ENCODE results near the gene TGFBR3. TPM values are rescaled to one million over a fixed set of nuclear protein-coding genes. Genes with fewer than 3 reads are reported as not detected.

Gene TGFBR3
- polyA plus RNA-seq, 12 donors: 23.8 to 64.0 (median 31.6) TPM; not detected in 1

GRCh38 chr1:91828583-91829281 is 57.2 kb downstream of the TGFBR3 start:
- DNase-seq: no peak

DNA sequence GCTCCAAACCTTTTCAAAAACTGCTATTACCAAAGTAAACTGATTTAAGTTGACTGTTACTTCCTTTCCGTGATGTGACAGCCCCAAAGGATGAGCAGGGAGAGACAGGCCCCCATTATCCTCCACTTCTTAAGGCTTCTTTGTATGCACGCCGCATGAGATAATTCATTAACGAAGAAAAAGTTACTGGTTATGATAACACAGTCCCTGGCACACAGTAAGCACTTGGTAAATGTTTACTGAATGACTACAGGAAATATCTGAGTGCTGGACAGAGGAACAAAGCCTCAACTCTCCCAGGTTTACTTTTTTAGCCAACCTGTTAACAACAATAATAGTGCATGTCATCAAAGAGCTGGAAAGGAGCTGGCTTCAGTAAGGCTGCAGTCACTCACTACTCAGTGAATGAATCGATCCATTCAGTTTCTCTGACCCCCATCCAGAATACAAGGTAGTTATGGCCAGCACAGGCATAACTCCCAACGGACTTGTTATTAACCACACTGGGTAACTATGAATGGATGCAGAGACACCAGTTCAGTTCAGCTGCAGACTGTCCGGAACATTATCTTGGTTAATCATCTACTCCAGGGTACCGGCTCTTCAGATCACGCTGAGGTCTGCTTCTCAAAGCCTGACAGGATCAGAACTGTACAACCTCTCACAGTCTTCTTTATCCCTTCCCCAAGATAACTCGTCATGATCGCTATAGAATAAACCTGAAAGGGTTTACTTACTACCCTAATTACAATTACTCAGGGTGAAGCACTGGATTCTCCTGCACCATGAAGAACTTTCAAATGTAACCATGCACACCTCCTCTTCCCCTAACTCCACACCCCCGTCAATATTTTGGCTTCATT is 58.3 kb downstream of the TGFBR3 start:
- no peak for DNase-seq

DNA sequence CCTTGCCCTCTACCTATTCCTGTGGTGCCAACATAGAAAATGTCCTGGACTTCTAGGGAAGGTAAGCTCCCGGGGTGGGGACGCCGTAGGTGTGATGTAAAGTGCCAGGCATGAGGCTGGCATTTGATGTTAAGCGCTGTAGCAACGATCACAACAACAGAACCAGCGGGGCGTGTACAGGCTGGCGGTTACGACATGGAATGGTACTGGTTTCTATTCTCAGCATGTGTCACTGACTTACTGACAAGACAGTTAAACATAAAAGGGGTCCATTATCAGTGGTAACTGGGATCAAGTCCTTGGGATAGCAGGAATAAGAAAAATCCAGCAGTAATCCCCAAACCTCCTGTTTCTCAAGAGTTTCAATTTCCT is 58.9 kb downstream of the TGFBR3 start:
- no peak for DNase-seq

DNA sequence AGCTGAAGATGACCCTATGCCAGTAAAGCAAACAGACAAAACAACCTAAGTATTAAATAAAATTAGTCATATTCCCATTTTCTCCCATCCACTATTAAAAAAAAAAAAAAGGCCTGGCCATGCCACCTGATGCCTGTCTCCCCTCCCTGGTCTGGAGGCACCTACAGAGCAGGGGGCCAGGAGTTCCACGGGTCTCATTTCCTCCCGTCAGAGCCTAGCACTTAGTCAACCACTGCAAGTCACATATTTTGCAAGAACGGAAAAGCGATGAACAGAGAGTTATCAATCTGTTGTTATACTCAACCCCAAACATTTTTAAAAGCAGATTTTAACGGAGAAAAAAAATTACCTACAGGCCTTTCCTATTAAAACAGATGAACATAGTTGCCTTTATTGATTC is 59.3 kb downstream of the TGFBR3 start:
- DNase-seq: no peak

DNA sequence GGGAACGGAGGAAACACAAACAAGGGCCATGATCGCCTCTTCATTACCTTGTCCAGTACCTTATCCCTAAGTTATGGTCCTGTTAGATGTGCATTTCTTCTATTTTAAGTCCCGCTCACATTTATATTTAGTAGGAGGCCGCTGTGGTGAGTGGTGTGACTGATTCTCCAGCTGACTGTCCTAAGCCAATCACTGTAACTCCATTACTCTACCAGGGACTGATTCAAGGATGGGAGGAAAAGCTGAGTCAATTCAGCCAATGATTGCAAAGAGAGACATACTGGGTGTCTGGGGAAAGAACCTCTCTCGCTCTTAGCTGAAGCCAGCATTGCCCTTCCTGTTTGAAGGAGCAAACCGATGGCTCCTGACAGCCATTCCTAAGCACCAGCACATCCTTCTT is 59.7 kb downstream of the TGFBR3 start:
- DNase-seq: no peak

- DNase-seq: no peak
Observed at GRCh38 chr1:91821126-91821868, 64.7 kb downstream of the TGFBR3 start.

GRCh38 chr1:91819038-91819788 is 66.7 kb downstream of the TGFBR3 start:
- DNase-seq: no peak

GRCh38 chr1:91818713-91818975 is 67.3 kb downstream of the TGFBR3 start:
- DNase-seq: no peak

DNA sequence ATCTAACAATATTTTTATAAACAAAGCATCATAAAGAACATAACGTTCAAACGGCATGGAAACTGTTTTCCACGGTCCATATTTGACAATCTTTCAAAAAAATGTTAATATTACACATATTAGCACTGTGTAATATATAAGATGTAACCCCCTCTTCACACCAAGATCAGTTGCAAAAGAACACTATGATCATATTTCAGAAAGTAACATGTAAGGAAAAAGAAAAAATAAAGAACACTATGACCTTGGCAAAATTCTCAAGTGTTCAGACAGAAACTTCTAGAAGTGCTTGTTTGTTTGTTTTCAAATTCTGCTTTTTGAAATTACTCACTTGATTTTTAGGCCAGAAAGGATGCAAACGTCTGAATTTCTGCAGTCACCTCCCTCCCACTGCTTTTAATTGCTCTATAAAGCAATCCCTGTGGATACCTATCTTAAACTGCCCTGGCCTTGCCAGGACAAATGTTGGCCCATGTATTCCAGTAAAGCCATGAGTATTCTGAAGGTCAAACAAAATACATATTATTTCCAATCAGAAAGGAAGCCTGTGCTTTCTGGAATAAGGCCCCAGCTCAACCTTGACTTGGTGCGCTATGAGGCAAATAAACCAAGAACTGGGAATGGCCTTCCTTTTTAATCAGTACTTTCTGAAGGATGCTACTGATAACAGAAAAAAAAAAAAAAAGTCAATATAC is 68.6 kb downstream of the TGFBR3 start:
- DNase-seq: no peak

DNA sequence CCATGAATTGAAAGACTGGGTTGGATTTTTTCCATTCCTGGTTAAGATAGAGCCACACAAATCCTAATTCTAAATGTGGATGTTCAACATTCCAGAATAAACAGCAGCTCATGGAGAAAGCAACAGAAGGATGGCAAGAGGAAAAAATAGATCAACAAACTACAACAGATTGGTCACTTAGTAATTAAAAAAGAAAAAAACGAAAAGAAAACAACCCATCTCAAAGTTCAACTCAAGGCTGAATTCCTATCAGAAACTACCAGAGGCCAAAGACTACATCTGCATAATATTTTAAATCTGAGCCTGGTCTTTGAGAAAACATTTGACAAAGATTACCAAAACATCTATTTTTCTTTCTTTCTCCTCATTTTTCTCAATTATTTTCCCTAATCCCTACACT is 69.9 kb downstream of the TGFBR3 start:
- DNase-seq: no peak

DNA sequence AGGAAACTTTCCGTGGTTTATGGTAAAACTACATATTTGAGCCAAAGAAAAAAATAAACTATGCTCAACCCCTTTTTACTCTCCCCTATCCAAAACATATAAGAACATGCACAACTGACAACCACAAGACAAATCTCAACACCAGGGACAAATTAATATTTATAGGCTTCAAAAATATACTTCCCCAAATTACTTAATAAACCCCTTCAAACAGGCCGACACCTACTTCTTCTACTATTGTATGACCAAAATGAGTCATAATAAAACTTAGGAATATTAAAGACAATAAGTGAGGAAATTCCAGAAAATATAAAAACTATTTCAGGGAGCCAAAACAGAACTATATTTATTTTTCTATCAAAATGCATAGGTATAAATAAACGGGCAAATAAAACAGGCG is 71.5 kb downstream of the TGFBR3 start:
- DNase-seq: no peak

DNA sequence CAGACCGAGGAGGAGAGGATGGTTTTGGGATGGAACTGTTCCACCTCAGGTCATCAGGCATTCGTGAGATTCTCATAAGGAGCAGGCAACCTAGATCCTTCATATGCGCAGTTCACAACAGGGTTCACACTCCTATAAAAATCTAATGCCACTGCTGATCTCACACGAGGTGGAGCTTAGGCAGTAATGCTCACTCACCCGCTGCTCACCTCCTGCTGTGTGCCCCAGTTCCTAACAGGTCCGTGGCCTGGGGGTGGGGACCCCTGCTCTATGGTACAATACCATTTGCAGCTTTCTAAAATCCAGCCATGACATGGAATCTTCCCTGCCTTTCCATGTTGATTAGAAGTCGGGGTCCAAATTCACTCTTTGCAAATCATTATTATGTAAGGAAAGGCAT is 72.1 kb downstream of the TGFBR3 start:
- DNase-seq: no peak

- no peak for DNase-seq
Observed at GRCh38 chr1:91811363-91812025, 74.5 kb downstream of the TGFBR3 start.

GRCh38 chr1:91809317-91809716 is 76.6 kb downstream of the TGFBR3 start:
- DNase-seq: no peak

GRCh38 chr1:91807921-91808620 is 77.9 kb downstream of the TGFBR3 start:
- DNase-seq: no peak

- DNase-seq: no peak
Observed at GRCh38 chr1:91806769-91807700, 78.9 kb downstream of the TGFBR3 start.

GRCh38 chr1:91806181-91806768 is 79.7 kb downstream of the TGFBR3 start:
- no peak for DNase-seq

DNA sequence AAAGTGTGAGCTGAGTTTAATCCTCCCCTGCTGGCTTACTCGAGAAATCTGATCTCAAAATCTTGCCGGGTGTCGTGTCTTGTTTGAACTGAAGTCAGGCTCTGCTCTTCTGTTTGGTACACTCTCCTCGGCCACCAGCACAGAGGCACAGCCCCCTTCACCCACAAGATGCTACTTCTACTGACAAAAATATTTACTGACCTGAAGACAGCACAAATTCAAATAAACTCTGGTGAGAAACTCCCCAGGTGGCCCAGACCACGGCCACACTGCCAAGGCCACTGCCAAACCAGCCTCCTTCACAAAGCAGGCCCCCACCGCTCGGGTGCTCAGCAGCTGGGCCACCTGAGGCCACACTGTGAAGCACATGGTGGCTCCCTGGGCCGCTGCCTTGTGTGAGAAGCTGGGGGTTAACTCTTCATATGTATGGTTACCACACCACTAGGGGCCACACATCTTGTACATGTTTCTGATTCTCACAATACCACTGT is 80.6 kb downstream of the TGFBR3 start:
- DNase-seq: no peak
